GM21526 (cell line): ENCODE results near the gene CHCHD2.
"Not testable (repeated sequence)": the region's sequence is repeated elsewhere in the genome, so short reads cannot be mapped to it uniquely, and the experiment has no call there.

Experiments
- ATAC-seq: cut with Tn5 transposase; IDR thresholded peaks from one replicate; pipeline ENCODE4 v1.9.1; 2021; ENCODE audit warnings: moderate library complexity; ENCODE audit not compliant: unreplicated experiment, low FRiP score

Gene CHCHD2, protein sequence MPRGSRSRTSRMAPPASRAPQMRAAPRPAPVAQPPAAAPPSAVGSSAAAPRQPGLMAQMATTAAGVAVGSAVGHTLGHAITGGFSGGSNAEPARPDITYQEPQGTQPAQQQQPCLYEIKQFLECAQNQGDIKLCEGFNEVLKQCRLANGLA

GRCh38 chr7:56106108-56107073 is at the start of gene CHCHD2:
Gene CHCHD2 (minus strand): TSS chr7:56106476. CDS start chr7:56106413, 63 bp downstream.
- ATAC-seq: peak; percentile 99

DNA sequence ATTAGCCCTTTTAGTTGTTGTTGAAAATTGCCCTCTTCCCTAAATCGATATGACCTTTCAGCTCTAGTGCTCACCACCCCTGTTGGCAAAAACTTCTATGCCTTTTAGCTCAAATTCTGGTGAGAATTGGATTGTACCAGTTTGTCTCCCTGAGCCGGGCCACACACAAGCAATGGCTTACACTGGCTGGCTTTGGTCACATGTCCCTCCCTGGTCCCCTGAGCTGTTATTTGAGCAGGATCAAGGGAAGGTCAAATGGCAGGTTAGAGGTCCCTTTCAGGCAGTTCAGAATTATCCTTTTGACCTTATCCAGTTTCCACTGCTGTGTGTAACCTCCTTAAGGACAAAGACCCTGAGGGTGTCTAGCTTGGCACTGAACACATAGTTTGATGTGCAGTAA is 24.8 kb upstream of the CHCHD2 start:
- not testable (repeated sequence) for ATAC-seq

DNA sequence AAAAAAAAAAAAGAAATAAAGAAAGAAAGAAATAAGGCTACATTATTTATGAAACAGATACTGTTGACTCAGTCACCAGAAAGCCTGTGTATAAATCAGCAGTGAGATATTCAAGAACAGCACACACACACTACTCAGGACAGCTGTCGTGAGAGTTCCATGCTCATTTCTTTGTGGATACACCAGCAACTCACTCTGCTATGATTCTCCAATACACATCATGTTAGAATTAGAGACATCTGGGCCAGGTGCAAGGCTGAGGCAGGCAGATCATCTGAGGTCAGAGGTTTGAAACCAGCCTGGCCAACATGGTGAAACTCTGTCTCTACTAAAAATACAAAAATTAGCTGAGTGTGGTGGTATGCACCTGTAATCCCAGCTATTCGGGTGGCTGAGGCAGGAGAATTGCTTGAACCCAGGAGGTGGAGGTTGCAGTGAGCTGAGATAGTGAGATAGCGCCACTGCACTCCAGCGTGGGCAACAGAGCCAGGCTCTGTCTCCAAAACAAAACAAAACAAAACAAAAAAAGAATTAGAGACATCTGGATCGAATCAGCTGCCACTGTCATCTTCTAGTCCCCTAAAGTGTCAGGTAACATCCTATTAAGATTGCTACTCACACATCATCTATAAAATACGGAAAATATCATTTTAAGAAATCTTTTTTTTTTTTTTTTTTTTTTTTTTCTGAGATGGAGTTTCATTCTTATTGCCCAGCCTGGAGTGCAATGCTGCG is 21.1 kb upstream of the CHCHD2 start:
- no peak for ATAC-seq

DNA sequence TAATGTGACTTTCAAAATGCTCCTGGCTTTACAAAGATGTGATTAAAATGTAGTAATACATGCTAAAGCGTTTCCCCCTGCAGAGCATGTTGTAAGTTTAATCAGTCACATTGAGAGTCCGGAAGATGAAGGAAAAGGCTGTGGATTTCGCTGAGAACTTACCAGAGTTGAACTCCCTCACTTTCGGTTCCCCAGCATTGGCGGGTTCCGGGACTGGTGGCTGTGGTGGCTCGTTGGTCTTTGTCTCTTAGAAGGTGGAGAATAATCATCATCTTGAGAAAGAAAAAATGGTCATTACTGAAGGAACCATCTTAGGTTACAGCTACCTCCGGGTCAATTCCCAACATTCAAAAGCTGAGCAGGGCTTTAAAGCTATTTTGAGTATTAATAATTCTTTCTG is 19.6 kb upstream of the CHCHD2 start:
- ATAC-seq: no peak

DNA sequence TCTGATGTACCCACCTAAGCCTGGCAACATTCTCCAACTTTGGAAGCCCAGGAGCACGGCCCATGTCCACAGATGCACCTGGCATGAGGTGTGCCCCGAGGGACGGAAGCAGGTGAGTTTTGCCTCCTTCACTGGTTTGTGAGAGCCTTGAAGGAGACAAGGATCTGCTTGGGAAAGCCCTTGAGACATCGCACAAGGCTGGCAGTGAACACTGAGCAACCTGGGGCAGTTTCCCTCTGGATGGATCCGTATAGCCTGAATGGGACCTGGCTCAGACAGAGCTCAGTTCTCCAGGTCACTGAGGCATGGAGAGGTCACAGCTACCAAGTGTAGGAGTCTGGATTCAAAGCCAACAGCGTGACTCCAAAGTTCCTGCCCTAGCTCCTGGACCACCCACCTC is 18.7 kb upstream of the CHCHD2 start:
- no peak for ATAC-seq

DNA sequence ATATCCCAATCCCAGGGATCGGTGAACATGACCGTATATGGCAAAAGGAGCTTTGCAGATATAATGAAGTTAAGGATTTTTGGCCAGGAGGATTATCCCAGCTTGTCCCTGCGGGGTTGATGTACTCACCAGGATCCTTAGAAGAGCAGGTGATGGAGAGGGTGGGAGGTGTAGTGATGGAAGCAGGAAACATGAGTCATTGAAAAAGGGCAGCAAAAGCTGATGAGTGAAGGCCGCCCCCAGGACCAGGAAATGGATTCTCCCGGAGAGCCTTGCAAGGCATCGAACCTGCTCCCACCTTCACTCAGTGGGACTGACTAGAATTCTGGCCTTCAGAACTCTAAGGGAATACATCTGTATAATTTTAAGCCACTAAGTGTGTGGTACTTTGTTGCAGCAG is 15.2 kb upstream of the CHCHD2 start:
- no peak for ATAC-seq

DNA sequence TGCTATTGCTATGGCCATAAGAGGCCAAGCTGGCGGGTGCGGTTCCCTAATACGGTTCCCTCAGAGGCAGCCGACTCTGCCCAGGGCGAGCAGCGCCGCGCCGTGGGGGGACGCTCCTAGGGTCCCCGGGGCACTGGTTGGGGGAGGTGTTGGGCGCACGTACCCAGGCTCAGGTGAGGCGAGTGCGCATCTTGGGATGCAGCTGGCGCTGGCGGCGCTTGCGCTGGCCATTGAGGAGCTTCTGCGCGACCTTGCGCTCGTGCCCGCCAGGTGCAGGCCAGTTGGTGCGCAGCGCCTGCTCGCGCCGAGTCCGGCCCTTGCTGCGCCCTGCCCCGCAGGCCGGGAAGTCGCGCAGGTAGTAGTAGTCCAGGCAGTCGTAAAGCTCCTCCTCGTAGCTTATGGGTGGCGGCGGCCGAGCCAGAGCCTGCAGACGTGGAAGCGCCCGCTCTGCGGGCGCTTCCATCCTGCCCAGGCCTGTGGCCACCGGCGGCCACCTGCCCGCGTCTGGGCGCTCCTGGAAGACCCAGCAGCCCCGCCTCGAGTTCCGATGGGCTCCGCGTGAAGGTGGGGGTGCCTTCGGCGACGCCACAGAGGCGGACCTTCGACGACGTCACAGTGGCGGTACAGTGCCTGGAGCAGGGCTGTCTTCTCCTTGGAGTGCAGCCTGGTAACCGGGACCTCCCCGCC is 9.7 kb upstream of the CHCHD2 start, which contains the start of gene NUPR2:
NUPR2 (minus strand) TSS at position 566 of the 687 bp plus-strand sequence; CDS start at position 463, 103 bp downstream.
- ATAC-seq: no peak

DNA sequence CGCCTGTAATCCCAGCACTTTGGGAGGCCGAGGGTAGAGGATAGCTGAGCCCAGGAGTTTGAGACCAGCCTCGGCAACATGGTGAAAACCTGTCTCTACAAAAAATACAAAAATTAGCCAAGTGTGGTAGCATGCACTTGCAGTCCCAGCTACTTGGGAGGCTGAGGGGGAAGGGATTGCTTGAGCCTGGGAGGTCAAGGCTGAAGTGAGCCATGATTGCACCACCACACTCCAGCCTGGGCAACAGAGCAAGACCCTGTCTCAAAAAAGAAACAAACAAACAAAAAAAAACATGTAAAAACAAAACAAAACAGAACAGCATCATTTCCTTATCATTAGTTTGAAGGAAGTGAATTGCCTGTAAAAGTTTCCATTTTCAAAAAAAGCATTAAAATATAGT is 6.0 kb upstream of the CHCHD2 start:
- not testable (repeated sequence) for ATAC-seq

DNA sequence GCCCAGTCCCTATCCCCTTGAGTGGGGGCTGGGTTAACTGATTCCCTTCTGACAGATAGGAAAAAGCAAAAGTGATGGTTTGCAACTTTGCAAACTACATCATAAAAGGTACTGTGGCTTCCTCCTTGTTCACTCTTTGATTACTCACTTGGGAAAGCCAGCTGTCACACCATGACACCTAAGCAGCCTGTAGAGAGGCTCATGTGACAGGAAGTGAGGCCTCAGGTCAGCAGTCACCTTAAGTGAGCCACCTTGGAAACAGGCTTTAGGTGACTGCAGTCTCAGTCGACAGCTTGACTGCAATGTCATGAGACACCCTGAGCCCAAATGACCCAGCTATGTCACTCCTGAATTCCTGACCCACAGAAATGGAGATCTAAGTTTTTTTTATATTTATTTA is 4.3 kb upstream of the CHCHD2 start:
- no peak for ATAC-seq

- no peak for ATAC-seq
Observed at GRCh38 chr7:56107954-56108258, 1.6 kb upstream of the CHCHD2 start.

DNA sequence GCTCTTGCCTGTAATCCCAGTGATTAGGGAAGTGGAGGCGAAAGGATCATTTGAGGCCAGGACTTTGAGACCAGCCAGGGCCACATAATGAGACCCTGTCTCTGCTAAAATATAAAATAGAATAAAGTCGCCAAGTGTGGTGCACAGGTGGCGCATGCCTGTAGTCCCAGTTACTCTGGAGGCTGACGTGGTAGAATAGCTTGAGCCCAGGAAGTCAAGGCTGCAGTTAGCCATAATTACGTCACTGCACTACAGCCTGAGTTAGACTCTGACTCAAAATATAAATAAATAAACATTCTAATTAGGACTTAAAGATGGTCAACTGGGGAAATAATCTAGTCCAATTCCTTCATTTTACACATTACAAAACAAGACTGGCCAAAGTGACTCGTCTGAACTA is 768 bp downstream of the CHCHD2 start:
- no peak for ATAC-seq

DNA sequence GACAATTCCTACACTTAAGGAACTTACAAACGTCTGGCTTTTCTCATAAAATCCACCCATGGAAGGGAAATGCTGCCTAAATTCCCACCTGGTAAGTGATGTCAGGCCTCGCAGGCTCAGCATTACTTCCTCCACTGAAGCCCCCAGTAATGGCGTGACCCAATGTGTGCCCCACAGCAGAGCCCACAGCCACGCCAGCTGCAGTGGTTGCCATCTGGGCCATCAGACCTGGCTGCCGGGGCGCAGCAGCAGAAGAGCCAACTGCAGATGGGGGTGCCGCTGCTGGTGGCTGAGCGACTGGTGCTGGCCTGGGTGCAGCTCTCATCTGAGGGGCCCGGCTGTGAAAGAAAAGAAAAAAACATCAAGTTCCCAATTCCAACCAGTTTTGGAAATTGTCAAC is 2.1 kb downstream of the CHCHD2 start:
- ATAC-seq: not testable (repeated sequence)

GRCh38 chr7:56099653-56100052 is 6.6 kb downstream of the CHCHD2 start:
- ATAC-seq: no peak

DNA sequence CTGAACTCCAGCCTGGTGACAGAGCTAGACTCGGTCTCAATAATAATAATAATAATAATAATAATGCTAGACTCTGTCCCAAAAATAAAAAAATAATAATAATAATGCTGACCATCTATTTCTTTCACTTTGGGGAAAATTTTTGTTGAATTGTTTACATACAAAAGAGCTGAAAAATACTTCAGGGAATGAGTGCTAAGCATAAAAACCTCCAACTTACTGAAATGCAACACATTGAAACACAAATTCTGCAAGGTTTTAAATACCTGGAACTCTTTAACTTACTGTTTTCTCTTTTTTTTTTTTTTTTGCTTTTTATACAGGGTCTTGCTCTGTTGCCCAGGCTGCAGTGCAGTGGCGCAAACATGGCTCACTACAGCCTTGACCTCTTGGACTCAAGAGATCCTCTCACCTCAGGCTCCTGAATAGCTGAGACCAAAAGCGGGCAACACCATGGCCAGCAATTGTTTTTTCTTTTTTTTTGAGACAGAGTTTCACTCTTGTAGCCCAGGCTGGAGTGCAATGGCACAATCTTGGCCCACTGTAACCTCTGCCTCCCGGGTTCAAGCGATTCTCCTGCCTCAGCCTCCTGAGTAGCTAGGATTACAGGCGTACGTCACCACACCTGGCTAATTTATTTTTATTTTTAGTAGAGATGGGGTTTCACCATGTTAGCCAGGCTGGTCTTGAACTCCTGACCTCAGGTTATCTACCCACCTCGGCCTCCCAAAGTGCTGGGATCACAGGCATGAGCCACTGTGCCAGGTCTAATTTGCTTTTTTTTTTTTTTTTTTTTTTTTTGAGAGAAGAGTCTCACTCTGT is 7.9 kb downstream of the CHCHD2 start:
- not testable (repeated sequence) for ATAC-seq

DNA sequence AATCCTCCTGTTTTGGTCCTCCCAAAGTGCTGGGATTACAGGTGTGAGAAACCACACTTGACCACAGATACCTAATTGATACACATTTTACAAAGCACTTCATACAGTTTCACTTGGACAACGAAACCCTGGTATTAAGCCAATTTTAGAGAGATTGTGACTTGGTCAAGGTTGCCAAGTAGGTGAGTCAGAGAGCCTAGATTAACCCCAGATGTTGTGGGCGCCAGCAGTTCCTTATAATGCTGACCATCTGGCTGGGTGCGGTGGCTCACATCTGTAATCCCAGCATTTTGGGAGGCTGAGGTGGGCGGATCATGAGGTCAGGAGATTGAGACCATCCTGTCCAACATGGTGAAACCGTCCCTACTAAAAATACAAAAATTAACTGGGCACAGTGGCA is 8.6 kb downstream of the CHCHD2 start:
- no peak for ATAC-seq

DNA sequence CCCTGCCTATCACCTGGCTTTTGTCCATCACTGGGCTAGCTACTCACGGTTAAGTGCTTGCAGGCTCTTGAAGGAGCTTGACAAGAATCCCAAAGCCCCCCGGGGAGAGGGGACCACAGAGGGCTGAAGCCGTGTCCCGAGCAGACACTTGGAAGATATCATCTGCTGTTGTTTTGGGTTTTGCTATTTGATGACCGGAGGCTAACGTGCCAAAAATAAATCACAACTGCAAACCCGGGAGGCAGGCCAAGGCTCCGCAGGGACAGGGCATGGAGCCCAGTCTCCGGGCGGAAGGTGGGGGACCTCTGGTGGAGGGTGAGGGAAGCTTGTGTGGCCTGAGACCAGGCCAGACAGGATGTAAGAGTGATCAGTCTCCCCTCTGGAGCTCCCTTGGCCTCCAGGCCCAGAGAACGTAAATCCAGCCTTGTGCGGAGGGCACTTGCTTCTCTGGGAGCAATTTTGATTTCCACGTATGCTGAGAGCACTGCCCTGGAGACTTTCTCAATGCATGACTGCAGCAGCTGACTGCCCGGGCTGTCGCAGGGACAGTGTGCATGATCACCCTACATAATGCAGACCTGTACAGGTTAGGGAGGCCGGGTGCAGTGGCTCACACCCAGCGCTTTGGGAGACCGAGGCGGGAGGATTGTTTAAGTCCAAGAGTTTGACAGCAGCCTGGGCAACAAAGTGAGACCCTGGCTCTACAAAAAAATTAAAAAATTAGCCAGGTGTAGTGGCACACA is 13.3 kb downstream of the CHCHD2 start, which contains the start of gene PHKG1:
PHKG1 (minus strand) TSS at position 164 of the 743 bp plus-strand sequence. CDS start 4,011 bp downstream, outside the sequence.
- no peak for ATAC-seq

GRCh38 chr7:56092388-56092787 is 13.9 kb downstream of the CHCHD2 start:
- ATAC-seq: not testable (repeated sequence)

DNA sequence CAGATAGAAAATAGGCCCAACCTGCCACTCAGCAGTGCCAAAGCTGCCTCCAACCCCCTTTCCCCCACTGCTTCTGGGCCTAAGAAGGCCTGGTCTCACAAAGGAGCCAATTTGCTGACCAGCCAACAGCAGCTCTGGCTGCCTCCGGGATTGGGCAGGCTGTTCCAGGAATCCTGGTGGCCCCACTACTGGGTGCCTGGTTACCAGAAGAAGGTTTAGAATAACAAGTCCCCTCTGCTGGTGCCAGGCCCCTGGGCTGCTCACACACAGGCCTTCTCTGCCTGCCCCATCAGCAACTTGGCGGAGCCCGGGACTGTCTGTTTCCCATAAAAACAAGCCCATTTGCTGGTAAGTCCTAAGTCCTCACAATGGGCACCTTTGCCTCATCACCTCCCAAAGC is 14.7 kb downstream of the CHCHD2 start:
- no peak for ATAC-seq

DNA sequence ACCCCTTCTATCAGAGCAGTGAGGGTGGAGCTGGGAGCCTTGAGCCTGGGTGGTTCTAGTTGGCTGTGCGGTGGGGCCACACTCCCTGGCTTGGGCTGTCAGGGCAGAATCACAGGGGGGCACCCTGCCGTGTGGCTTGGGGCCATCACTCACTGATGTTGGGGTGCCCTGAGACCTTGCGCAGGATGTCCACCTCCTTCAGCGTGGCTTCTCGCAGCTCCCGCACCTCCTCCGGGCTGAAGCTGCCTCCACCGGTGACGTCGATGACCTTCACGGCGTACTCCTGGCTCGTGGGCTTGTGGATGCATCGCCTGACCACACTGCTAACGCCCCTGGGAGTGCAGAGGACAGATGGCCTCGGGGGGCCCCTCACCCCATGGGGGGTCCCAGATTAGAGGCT is 18.8 kb downstream of the CHCHD2 start:
- ATAC-seq: no peak
